ENCODE measurements around the gene HEXIM2. TPM values are rescaled to one million over a fixed set of nuclear protein-coding genes. Genes with fewer than 3 reads are reported as not detected.
A peak's percentile ranks its signal among the peaks of the same experiment; 100 is the strongest.

HEXIM2 gene
- total and polyA plus RNA-seq, 2 of the 13 experiments (the other 11 are each of a cell fraction or from before 2014, with no cell fraction given) = 27.1 to 32.4 TPM

DNA sequence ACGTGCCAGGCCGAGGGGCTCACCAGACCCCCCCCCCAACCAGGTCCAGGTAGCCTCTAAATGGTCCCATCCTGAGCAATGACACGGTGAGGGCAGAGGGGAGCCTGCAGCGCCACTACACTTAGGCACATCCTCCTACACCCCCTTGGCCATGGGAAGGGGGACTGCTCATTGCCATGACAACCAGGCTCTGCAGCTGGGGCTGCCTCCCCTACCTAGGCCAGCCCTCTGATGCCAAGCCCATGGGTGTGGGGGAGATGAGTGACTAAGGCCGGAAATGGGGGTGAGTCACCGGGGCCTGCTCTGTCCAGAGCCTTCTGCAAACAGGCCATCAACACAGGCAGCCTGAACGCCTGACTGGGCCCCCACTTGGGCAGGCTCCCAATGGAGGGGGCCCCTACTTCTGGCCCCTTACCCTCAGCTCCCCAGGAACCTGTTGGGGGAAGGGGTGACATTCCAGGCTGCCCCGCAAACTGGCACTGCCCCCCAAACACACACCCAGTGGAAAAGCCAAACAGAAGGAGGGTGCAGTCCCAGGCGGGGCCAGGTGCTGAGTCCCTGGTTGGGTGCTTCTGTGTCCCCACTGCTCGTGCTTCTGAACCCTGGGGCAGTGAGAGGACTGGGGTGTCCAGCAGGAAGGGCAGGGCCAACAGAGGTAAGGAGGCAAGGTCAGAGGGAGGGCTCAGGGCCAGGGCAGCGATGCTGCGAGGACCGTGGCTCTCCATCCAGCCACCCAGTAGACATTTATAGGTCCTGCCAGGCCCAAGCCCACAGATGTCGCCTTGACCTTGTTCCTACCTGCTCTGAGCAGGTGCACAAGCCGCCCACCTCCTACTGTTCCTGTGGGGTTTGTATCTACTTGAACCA, 37.5 kb upstream of the HEXIM2 start (continued):
- TF ChIP-seq, protein P1, sequence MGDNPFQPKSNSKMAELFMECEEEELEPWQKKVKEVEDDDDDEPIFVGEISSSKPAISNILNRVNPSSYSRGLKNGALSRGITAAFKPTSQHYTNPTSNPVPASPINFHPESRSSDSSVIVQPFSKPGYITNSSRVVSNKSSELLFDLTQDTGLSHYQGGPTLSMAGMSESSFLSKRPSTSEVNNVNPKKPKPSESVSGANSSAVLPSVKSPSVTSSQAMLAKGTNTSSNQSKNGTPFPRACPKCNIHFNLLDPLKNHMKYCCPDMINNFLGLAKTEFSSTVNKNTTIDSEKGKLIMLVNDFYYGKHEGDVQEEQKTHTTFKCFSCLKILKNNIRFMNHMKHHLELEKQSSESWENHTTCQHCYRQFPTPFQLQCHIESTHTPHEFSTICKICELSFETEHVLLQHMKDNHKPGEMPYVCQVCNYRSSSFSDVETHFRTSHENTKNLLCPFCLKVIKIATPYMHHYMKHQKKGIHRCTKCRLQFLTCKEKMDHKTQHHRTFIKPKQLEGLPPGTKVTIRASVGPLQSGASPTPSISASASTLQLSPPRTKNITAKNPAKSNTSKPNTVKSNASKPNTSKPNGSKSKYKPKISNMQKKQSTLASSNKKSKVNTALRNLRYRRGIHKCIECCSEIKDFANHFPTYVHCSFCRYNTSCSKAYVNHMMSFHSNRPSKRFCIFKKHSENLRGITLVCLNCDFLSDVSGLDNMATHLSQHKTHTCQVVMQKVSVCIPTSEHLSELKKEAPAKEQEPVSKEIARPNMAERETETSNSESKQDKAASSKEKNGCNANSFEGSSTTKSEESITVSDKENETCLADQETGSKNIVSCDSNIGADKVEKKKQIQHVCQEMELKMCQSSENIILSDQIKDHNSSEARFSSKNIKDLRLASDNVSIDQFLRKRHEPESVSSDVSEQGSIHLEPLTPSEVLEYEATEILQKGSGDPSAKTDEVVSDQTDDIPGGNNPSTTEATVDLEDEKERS (CRISPR knock-in tag; IDR thresholded peaks at IDR 0.05) = no peak
- TF ChIP-seq, protein P2, sequence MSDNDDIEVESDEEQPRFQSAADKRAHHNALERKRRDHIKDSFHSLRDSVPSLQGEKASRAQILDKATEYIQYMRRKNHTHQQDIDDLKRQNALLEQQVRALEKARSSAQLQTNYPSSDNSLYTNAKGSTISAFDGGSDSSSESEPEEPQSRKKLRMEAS (IDR thresholded peaks at IDR 0.05) = no peak
- TF ChIP-seq, protein P3, sequence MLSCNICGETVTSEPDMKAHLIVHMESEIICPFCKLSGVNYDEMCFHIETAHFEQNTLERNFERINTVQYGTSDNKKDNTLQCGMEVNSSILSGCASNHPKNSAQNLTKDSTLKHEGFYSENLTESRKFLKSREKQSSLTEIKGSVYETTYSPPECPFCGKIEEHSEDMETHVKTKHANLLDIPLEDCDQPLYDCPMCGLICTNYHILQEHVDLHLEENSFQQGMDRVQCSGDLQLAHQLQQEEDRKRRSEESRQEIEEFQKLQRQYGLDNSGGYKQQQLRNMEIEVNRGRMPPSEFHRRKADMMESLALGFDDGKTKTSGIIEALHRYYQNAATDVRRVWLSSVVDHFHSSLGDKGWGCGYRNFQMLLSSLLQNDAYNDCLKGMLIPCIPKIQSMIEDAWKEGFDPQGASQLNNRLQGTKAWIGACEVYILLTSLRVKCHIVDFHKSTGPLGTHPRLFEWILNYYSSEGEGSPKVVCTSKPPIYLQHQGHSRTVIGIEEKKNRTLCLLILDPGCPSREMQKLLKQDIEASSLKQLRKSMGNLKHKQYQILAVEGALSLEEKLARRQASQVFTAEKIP (CRISPR knock-in tag; IDR thresholded peaks at IDR 0.05; ENCODE audit: borderline replicate concordance) = no peak
- no peak for TF ChIP-seq ZKSCAN1 (IDR thresholded peaks at IDR 0.05; ENCODE audit: low read length)
- TF ChIP-seq ZNF879 (CRISPR knock-in tag; IDR thresholded peaks at IDR 0.05) = no peak
- TF ChIP-seq ZNF577 (CRISPR knock-in tag; IDR thresholded peaks at IDR 0.05; ENCODE audit: borderline replicate concordance, low read depth) = no peak
- peak; percentile 77 for TF ChIP-seq ZNF772 (CRISPR knock-in tag; IDR thresholded peaks at IDR 0.05)
- TF ChIP-seq, protein P4, sequence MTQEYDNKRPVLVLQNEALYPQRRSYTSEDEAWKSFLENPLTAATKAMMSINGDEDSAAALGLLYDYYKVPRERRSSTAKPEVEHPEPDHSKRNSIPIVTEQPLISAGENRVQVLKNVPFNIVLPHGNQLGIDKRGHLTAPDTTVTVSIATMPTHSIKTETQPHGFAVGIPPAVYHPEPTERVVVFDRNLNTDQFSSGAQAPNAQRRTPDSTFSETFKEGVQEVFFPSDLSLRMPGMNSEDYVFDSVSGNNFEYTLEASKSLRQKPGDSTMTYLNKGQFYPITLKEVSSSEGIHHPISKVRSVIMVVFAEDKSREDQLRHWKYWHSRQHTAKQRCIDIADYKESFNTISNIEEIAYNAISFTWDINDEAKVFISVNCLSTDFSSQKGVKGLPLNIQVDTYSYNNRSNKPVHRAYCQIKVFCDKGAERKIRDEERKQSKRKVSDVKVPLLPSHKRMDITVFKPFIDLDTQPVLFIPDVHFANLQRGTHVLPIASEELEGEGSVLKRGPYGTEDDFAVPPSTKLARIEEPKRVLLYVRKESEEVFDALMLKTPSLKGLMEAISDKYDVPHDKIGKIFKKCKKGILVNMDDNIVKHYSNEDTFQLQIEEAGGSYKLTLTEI (CRISPR knock-in tag; conservative IDR thresholded peaks at IDR 0.05) = no peak
- peak; percentile 56 for TF ChIP-seq RBFOX2 (IDR thresholded peaks at IDR 0.05; ENCODE audit: low read depth, low read length)
- no peak for TF ChIP-seq ZMYM4 (CRISPR knock-in tag; IDR thresholded peaks at IDR 0.05)
- TF ChIP-seq ZNF644 (CRISPR knock-in tag; IDR thresholded peaks at IDR 0.05; ENCODE audit: low read depth) = no peak
- TF ChIP-seq NFIC (IDR thresholded peaks at IDR 0.05; ENCODE audit: low read length) = no peak
- peak; percentile 89; the same call in 1 of the 2 replicates for TF ChIP-seq SSRP1 (CRISPR knock-in tag; IDR thresholded peaks at IDR 0.05)
- TF ChIP-seq, protein P5, sequence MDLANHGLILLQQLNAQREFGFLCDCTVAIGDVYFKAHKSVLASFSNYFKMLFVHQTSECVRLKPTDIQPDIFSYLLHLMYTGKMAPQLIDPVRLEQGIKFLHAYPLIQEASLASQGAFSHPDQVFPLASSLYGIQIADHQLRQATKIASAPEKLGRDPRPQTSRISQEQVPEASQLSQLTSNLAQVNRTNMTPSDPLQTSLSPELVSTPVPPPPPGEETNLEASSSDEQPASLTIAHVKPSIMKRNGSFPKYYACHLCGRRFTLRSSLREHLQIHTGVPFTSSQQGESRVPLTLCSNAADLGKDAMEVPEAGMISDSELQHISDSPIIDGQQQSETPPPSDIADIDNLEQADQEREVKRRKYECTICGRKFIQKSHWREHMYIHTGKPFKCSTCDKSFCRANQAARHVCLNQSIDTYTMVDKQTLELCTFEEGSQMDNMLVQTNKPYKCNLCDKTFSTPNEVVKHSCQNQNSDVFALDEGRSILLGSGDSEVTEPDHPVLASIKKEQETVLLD (CRISPR knock-in tag; IDR thresholded peaks at IDR 0.05; ENCODE audit: low read depth) = no peak
- TF ChIP-seq HMGA1 (CRISPR knock-in tag; conservative IDR thresholded peaks at IDR 0.05) = no peak
- no peak for TF ChIP-seq ZNF12 (CRISPR knock-in tag; IDR thresholded peaks at IDR 0.05)
- TF ChIP-seq RXRB (CRISPR knock-in tag; IDR thresholded peaks at IDR 0.05; ENCODE audit: borderline replicate concordance) = peak; percentile 69; the same call in 1 of the 2 replicates
- TF ChIP-seq, protein P6, sequence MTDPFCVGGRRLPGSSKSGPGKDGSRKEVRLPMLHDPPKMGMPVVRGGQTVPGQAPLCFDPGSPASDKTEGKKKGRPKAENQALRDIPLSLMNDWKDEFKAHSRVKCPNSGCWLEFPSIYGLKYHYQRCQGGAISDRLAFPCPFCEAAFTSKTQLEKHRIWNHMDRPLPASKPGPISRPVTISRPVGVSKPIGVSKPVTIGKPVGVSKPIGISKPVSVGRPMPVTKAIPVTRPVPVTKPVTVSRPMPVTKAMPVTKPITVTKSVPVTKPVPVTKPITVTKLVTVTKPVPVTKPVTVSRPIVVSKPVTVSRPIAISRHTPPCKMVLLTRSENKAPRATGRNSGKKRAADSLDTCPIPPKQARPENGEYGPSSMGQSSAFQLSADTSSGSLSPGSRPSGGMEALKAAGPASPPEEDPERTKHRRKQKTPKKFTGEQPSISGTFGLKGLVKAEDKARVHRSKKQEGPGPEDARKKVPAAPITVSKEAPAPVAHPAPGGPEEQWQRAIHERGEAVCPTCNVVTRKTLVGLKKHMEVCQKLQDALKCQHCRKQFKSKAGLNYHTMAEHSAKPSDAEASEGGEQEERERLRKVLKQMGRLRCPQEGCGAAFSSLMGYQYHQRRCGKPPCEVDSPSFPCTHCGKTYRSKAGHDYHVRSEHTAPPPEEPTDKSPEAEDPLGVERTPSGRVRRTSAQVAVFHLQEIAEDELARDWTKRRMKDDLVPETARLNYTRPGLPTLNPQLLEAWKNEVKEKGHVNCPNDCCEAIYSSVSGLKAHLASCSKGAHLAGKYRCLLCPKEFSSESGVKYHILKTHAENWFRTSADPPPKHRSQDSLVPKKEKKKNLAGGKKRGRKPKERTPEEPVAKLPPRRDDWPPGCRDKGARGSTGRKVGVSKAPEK (CRISPR knock-in tag; IDR thresholded peaks at IDR 0.05; ENCODE audit: borderline replicate concordance) = peak; percentile 18; the same call in 1 of the 2 replicates
